NB4 (cell line): ENCODE measurements around the gene BRD8.
A peak's percentile ranks its signal among the peaks of the same experiment; 100 is the strongest.

Source experiments
- DNase-seq: peaks from one replicate; pipeline ENCODE4 v3.0.0; 2010; ENCODE audit warnings: low read depth
- H3K4me3 ChIP-seq: one replicate; pipeline ENCODE4 v1.5.1; 2011; ENCODE audit warnings: mild to moderate bottlenecking, low read depth, low read length, moderate library complexity
- MYC ChIP-seq: IDR thresholded peaks from 2 replicates; pipeline ENCODE4 v1.6.1; 2011; ENCODE audit warnings: low read depth, low read length
- POLR2A ChIP-seq: IDR thresholded peaks from 2 replicates; pipeline ENCODE4 v1.6.1; 2011; ENCODE audit warnings: mild to moderate bottlenecking; ENCODE audit not compliant: insufficient read length; ENCODE audit errors: extremely low read depth
- TF ChIP-seq, protein P1 (sequence below): IDR thresholded peaks from one replicate; pipeline ENCODE4 v1.5.1; 2012; ENCODE audit warnings: low read depth, low read length
- TF ChIP-seq, protein P2 (sequence below): IDR thresholded peaks from 2 replicates; pipeline ENCODE4 v1.6.1; 2011; ENCODE audit warnings: low read depth, low read length

BRD8 gene

DNA sequence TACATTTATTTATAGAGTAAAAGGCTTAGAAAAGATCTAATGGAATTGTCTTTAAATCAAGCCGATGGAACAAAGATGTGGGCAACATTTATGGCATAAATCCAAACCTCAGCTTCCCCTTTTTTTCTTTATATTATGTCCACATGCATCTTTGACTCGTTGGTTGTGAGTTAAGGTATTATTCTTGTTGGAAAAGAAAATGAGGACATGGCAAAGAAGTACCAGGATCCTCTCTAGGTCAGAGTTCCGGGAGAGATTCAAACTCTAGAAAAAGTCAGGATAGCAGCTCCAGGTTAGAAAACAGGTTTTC is 38.7 kb downstream of the BRD8 start:
- TF ChIP-seq, protein P1, sequence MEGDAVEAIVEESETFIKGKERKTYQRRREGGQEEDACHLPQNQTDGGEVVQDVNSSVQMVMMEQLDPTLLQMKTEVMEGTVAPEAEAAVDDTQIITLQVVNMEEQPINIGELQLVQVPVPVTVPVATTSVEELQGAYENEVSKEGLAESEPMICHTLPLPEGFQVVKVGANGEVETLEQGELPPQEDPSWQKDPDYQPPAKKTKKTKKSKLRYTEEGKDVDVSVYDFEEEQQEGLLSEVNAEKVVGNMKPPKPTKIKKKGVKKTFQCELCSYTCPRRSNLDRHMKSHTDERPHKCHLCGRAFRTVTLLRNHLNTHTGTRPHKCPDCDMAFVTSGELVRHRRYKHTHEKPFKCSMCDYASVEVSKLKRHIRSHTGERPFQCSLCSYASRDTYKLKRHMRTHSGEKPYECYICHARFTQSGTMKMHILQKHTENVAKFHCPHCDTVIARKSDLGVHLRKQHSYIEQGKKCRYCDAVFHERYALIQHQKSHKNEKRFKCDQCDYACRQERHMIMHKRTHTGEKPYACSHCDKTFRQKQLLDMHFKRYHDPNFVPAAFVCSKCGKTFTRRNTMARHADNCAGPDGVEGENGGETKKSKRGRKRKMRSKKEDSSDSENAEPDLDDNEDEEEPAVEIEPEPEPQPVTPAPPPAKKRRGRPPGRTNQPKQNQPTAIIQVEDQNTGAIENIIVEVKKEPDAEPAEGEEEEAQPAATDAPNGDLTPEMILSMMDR: no peak
- TF ChIP-seq, protein P2, sequence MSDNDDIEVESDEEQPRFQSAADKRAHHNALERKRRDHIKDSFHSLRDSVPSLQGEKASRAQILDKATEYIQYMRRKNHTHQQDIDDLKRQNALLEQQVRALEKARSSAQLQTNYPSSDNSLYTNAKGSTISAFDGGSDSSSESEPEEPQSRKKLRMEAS: no peak
- TF ChIP-seq MYC (no peak), POLR2A (no peak)
- DNase-seq: peak; percentile 63
- no peak overlapping the region for H3K4me3 ChIP-seq

DNA sequence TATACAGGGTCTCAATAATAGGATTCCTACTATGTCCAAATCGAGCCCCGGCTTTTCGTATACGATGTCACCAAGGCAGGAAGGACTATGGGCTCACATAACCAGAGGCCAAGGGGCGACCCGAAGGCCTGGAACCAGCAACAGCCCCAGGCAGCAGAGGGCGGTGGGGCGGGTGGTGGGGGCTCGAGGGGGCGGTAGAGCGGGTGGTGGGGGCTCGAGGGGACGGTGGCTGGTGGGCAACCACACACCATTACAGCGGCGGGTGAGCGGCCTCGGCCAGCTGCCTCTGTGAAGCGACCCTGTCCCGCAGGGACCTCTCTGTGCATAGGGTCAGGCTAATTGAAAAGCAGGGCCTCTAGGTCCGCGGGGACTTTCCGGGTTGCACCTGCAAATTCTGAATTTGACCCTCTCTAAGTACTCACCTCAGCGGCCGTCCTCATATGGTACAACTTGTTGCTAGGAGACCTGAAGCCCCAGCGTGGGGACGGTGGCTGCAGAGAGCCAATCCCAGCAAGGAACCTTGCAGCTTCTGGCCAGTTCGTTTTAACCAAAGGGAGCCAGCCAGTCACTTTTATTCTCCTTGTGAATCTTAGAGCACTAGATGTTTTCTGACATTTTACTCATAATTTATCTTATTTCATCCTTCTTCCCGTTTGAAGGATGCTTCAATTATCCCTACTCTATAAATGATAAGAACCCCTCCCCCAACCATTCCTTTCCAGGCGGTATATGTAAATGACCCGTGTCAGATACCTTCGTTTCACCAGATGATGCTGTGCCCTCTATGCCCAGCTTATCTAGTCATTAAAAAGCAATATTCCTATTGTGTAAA is 39.3 kb downstream of the BRD8 start, which contains the start of gene NME5:
TSS of gene NME5 (minus strand) at position 480 of the 832 bp plus-strand sequence. CDS start 648 bp downstream, outside the sequence.
- DNase-seq: peak; percentile 49
- peak within 1 kb of the TSS; percentile 44 for H3K4me3 ChIP-seq
- TF ChIP-seq POLR2A (no peak), MYC (no peak)
- TF ChIP-seq, protein P2: no peak
- TF ChIP-seq, protein P1: no peak

DNA sequence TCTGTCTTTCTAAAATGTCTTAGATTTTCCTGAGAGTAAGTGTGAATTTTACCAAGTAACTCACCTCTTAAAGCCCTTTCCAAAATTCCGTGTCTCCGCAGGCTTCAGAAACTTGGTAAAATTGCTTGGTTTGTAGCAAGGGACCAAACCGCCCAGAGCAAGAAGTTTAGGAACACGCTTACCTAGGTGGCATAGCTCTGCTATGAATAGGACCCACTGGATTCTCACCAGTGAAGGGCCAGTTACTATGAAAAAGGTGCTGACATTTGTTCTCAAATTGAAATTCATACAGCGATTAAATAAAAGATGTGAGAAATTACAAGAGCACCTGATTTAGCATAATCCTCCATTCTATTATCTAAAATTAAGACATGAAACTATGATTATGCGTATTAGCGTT is 45.9 kb downstream of the BRD8 start:
- H3K4me3 ChIP-seq: no peak overlapping the region
- TF ChIP-seq, protein P1: no peak
- no peak for TF ChIP-seq POLR2A
- TF ChIP-seq, protein P2: no peak
- no peak for TF ChIP-seq MYC
- no peak for DNase-seq

DNA sequence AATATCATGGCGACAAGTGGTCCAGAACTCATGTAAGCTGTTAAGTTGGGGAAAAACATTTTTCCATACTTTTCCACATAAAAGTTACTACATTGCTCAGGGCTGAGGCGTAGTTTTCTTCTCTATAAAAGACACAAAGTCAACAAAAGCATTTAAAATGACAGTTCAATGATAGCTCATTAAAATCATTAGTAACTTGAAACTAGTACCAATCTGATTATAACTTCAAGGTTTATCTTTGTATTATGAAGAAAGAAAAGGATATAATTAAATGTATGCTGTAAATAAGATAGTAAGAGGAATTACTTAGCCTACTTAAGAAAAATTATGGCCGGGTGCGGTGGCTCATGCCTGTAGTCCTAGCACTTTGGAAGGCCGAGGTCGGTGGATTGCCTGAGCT is 49.1 kb downstream of the BRD8 start:
- DNase-seq: no peak
- no peak overlapping the region for H3K4me3 ChIP-seq
- TF ChIP-seq POLR2A: no peak
- TF ChIP-seq, protein P1: no peak
- TF ChIP-seq, protein P2: no peak
- no peak for TF ChIP-seq MYC

DNA sequence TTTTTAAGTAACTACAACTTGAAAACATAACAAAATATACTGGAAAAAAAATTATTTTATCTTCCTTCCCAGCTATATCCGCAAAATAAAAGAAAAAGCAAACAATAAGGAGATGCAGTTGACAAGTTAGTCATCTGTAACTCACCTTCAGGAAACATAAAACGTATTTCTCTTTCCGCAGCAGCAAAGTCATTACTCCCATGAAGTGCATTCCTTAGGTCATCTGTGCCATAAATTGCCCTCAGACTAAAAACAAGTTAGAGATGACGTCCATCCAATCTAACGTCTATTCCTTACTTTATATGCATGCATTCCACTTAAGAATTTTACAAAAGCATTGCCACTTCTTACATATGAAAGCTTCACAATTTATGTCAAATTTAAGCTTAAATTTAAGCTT is 50.1 kb downstream of the BRD8 start:
- TF ChIP-seq POLR2A (no peak), MYC (no peak)
- TF ChIP-seq, protein P2: no peak
- TF ChIP-seq, protein P1: no peak
- no peak overlapping the region for H3K4me3 ChIP-seq
- no peak for DNase-seq
